ENCODE results near the gene ALS2CL.

The ALS2CL gene

DNA sequence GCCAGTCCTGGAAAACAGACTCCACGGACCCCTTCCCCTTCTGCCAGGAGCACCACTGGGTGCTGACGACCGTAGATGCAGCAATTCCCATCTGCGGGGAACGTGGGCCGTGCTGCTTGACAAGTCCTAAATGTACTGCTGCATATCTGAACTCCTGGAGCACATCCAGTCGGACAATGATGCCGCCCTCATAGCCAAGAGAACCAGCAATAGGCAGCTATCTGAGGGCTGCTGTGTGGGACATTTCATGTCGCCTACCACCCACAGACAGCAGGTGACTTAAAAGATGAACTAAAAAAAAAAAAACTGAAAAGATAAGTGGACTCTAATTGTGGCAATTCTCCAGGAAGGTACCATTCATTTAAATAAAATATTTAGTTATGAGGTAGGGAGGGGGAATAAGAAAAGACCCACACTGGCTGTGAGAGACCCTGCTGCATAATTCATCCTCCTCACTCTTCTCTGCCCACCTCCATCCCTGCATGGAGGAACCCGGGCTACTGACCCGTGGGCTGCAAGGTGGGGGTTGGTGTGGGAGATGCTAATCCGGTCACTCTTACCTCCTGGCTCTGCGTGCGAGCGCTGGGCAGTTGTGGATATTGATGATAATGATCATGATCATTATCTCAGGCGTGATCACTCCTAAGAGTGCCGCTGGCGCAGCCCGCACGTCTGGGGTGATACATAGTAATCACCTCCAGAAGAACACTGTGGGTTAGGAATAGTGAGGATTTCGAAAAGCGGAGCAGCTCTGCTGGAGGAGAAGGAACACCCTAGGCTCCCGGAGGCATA, 28.3 kb downstream of the ALS2CL start:
- DNase-seq (ENCODE audit: low read depth in 2 of 2), result no peak

DNA sequence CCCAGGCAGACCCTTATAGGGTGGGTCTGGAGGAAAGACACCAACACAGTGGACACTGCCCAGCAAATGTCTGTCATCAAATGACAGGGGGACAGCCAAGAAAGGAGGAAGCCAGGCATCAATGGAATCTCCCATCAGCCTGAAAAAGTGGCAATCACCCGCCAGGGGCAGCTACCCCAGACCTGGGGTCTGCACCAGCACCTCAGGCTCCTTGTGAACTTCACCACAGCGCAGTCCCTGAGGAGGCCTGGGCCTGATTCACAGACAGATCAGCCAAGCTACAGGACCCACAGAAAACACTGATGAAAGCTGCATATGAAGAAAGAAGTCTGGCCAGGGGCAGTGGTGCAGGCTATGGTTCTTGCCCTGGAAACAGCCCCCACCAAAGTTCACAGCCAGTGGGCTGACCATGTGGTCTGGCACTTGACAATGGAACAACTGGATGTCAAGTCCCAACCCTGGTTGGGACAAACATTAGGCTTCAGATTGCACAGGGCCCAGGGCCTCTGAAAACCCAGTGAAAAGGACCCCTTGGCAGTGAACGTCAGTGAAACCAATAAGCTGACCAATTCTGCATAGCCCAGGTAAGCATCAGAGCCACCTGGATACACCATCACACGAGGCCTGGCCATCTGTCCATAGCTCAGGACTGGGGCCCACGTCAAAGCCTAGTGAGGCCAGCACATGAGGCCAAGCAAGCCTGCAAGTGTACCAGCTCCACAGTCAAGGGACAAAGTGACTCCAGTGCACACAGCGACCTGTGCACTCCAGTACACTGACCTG, 29.1 kb downstream of the ALS2CL start:
- DNase-seq (ENCODE audit: low read depth in 2 of 2), result no peak

DNA sequence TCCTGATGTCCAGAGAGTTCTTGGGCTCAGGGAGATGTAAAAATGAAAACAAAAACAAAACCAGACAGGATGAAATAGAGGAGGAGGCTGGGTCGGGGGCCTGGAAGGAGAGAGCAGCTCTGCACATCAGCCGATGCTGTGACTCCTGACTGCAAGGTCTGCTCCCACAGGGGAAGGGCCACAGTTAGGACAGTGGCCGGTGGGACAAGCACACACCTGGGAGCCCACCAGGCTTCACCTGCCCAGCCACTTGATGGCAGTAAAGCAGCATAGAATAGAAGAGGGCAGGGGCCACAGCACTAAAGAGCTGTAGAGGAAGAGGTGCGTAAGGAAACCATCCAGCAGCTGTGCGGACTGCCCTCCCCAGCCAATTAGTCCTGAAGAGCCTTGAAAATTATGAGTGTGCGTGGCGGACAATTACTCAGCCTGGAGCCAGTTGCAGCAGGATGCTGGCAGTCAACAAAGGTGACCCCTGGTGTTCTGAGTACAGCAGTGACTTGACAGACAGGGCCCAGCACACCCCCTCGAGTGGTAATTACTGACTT, 29.8 kb downstream of the ALS2CL start:
- DNase-seq (ENCODE audit: low read depth in 2 of 2), result no peak

DNA sequence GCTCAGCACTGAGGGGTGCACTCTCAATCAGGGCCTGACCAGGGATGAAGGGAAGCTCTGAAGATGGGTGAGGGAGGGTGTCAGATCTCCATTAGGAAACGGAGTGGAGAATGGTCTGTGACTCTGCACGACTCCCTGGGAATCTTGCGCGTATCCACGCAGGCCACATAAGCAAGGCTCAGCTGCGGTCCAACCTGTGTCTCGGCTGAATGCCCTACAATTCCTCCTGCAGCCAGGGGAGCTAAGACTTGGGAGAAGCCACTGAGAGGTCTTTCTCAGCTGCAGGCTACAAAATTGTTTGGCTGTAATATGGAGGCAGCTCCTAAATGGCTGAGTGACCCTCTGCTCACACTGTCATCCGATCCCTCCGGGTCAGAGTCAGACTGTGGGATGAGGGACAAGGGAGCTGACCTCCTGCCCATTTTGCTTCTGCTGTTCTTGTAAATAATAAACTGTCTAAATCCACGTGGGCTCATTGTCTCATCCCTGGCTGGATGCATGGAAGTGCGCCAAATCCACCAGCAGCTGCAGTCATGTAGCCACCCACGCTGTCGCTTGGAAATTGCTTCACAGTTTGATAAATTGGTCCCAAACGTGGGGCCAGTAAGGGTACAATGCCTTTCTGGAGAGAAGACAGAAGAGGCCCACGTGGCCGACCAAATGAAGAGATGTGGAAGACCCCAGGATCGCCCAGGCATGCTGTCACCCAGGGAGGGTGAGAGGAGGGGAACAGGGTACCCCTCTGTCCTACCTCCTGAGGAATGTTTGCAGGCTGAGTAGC, 30.5 kb downstream of the ALS2CL start:
- no peak for DNase-seq (ENCODE audit: low read depth in 2 of 2)

DNA sequence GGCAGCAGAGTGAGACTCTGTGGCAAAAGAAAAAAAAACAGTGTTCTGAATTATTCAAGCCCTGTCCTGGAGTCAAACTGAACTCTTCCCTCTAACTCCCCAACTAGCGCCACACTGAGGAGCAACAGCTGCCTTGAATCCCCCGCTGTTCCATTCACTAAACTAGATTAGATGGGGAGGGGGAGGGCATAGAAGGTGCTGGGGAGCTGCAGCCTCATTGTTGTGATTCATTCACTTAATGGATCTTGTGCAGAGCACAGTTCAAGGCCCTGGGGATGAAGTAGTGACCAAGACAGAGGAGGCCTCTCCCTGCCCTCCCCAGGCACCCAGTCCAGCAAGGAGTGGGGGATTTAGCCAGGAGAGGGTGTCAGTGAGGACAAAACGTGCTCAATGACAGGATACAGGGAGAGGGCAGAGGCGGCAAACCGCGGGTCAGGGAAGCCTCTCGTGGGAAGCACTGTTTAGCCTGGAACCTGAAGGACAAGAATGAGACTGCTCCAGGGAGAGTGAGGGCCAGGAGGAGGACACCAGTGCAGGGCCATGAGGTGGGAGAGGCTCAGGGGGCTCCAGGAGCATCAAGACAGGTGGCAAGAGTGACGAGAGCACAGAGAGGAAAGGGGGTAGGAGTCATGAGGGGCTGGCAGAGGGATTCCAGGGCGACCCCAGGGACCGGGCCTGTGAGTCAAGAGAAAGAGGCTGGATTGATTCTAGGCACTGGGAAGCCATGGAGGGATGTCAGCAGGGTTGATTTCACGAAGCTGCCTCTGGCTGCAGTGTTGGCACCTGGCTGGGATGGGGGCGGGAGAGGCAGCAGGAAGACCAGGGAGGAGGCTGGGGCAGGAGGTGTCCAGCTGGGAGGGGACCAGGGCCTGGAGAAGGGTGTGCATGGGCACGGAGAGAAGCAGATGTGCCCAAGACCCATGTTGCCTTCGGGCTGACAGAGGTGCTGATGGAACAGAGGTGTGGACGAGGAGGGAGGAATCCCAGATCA, 31.4 kb downstream of the ALS2CL start:
- DNase-seq (ENCODE audit: low read depth in 2 of 2), result no peak

DNA sequence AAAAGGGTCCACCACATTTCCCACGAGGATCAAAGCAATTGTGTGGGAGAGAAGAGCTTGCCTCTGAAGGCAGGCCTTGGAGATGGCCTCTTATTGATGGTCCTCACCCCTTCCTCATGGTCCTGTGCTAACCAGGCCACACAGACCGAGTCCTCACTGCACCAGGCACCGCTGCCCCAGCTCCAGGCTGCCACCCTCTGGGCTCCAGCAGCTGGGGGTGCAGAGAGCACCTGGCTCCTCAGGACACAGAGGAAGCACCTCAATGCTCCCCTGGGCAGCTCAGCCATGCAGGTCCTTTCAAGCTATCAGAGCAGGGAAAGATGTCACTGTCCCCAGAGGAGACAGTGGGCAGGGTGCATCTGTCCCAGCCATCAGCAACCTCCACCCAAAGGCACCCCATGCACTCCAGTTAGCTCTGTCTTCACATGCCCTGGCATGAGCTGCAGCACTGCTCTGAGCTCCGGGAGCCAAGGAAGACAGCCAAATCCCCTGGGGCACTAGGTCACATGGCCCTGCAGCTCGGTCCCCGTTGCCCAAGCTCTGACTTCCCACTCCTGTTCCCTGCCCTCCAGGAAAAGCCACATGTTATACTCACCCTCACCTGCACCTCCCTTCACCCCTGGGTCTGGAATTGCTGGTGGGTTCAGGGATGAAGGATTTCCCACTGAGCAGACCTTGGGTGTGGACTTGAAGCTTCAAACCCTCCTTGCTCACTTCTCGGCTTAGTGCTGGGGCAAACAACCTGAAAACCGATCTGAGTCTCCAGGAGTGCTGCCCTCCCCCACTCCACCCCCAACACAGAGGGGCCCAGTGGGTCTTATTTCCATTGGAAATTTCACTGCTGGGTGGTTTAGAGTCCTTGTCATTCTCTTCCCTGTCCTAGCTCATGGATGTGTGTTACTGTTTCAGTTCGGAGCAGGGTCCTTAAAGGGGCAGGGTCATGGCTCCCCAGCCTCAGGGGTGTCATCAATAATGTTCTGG, 32.6 kb downstream of the ALS2CL start:
- no peak for DNase-seq (ENCODE audit: low read depth in 2 of 2)

DNA sequence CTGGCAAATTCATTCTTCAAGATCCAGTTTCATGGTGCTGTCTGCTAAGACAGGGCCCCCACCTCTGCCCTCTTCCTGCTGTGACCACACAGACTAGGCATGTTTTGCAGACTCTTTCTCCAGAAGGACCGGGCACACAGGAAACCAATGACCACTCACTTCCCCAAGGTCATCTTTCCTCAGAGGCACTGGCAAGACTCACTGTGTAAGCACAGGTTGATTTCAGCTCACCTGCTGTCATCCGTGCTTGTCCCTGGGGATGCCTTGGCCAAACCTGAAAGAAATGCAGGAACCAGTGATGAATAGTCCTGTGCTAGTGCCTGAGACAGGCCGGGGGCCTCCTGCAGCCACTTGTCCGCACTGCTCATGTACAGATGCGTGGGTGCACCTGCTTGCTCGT, 33.5 kb downstream of the ALS2CL start:
- no peak for DNase-seq (ENCODE audit: low read depth in 2 of 2)

DNA sequence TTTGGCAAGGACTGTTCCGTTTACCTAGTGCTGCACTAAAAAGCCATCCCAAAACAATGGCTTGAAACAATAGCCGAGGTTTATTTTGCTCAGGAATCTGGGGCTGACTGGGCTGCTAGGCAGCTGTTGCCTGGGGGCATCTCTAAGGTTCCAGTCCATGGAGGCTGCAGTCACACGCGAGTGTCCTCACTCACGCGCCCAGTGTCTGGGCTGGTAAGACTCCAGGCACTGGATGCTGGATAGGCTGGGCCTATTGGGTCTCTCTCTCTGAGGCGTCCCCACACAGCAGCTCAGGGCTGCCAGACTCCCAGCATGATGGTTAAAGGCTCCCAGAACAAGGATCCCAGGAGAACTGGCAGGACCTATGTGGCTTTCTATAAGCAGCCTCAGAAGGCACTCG, 34.2 kb downstream of the ALS2CL start:
- no peak for DNase-seq (ENCODE audit: low read depth in 2 of 2)

DNA sequence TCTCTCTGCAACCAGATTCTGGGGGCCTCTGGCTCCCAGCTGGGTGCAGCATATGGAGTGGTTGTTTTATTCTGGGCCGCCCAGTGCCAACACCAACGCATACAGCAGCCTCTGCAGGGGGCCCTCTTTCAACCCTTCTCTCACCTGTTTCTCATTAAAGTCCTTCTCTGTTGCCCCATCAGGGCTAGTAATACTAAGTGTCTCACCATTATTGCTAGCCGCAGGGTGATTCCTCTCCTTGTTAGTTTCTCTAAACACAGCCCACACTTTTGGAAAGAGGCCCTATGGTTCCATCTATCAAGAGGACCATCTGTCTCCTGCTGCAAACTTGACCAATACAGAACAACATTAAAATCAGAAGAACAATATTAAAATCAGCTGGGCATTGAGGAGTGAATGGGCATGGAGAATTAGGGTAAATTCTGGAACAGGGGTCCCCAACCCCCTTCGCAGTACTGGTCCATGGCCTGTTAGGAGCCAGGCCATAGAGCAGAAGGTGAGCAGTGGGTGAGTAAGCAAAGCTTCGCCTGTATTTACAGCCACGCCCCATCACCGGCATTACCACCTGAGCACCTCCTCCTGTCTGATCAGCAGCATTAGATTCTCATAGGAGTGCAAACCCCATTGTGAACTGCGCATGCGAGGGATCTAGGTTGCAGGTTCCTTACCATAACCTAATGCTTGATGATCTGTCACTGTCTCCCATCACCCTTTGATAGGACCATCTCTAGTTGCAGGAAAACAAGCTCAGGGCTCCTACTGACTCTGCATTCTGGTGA, 36.5 kb downstream of the ALS2CL start:
- DNase-seq (ENCODE audit: low read depth in 2 of 2), result no peak

DNA sequence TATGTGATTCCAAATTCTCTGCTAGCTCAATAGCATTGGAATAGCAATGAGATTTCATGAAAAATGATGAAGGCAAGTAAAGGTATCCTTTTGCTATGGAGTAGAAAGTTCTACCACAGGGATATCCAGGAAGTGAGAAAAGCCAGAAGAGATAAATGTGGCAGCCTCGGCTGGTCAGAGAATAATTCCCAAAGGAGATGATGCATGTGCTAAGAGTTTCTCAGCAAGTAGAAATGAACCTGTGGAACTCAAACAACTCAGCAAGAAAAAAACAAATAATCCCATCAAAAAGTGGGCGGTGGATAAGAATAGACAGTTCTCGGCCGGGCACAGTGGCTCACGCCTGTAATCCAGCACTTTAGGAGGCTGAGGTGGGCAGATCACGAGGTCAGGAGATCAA, 38.2 kb downstream of the ALS2CL start:
- no peak for DNase-seq (ENCODE audit: low read depth in 2 of 2)

DNA sequence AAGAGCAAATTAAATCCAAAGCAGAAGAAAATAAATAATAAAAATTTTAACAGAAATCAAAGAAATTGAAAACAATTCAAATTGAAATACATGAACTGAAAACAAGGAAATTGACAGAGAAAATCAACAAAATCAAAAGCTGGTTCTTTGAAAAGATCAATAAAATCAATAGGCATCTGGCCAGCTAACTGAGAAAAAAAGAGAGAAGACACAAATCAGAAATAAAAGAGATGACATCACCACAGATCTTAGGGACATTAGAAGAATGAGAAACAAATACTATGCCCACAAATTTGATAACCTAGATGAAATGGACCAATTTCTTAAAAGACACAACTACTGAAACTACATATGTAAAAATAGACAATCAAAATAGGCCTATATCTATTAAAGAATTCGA, 42.4 kb downstream of the ALS2CL start:
- no peak for DNase-seq (ENCODE audit: low read depth in 2 of 2)

DNA sequence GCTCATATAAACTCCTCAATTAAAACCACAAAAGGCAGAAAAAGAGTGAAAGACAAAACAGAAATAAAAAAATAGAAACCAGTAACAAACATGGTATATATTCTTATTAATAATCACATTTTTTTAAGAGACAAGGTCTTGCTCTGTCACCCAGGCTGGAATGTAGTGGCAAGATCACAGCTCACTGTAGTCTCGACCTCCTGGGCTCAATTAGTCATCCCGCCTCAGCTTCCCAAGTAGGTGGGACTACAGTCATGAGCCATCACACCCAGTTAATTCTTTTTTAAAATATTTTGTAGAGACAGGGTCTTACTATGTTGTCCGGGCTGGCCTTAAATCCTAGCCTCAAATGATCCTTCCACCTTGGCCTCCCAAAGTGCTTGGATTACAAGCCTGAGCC, 44.0 kb downstream of the ALS2CL start:
- DNase-seq (ENCODE audit: low read depth in 2 of 2), result no peak

DNA sequence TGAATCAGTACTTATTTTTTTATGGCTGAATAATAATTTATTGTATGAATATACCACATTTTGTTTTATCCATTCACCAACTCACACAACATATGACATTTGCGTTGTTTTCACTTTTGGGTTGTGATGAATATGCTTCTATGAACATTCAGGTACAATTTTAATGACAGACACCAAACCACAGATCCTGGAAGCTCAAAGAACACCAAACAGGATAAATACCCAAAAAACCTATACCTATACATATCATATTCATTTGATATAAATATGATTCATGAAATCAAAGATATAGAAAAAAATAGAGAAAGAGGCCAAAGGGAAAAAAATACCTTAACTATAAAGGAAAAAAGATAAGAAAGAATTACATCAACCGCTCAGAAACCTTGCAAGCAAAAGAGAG, 45.4 kb downstream of the ALS2CL start:
- no peak for DNase-seq (ENCODE audit: low read depth in 2 of 2)

DNA sequence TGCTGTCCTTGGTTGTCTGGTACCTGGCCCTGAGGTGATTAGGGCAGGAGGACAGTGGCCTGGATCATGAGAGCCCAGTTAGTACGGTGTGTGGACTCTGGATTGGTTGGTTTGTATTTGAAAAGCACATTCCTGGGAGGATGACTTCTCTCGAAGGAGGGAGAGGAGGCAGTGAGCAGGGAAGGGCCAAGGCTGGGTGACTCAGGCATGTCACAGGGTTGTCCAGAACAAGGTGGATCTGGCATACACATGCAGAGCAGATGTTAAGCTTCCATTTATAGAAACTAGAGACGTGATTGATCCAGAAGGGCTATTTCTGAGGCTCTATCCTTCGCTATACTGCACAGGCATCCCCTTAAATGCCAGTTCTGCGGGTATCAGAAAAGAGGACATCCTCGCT, 46.8 kb downstream of the ALS2CL start:
- DNase-seq (ENCODE audit: low read depth in 2 of 2), result no peak

DNA sequence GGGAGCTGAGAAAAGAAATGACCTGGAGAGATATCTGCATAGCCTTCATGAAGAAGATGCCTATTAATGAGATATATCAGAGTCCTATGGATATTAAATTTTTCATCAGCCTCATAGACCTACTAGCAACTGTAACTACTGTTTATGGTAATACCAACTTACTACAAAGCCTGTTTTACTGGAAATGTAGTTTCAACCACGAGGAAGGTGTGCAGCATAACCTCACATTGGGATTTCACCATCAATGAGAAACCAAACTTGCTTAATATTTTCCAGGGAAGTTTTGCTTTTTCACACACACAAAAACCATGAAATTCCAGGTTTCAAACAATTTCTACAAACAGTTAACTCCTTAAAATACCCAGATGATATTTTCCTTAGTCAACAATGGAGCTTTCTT, 49.8 kb downstream of the ALS2CL start:
- no peak for DNase-seq (ENCODE audit: low read depth in 2 of 2)

DNA sequence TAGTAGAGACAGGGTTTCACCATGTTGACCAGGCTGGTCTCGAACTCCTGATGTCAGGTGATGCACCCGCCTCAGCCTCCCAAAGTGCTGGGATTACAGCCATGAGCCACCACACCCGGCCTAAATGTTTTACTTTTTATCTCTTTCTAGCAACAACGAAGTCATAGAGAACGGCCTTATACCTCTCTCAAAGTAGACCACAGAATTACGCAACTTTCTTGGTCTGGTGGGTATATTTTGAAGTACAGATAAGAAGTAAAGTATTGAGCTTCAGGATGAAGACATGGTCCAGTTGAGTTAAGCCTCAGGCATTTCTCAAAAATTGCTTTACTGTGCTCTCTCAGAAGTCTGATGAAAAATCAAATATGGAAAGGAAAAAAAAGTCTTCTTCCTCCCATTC, 50.5 kb downstream of the ALS2CL start:
- no peak for DNase-seq (ENCODE audit: low read depth in 2 of 2)

DNA sequence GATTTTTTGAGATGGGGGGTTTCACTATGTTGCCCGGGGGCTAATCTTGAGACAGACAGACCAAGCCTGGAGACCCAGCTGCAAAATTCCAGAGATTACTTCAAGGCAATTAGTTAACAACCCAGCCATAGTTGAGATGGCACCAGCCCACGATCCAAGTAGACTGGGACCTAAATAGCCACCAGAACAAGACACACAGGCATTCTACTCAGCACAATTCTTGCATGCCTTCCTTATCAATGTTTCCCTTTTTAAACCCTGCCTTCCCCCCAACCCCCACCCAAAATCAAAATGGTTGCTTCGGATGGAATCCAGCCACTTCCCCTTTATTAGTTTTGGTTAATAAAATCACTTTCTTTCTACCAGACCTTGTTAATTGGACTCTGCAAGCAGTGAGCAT, 52.6 kb downstream of the ALS2CL start:
- no peak for DNase-seq (ENCODE audit: low read depth in 2 of 2)

DNA sequence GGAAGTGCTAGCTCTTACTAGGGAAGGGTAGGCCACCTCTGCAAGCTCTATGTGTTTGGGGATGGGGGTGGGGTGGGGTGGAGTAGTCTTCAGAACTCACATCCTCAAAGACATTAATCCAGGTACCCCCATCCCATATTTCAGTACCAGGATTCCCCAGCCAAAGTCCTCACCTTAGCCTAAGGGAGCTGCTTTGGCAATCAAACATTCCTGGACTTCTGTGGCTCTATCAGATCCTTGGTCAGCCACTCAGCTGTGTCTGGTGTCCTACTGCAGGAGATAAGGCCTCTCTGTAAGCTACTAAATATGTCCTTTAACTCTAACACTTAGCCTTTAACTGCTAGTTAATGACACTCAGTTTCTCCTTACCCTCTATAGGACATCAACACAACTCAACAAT, 54.3 kb downstream of the ALS2CL start:
- no peak for DNase-seq (ENCODE audit: low read depth in 2 of 2)

DNA sequence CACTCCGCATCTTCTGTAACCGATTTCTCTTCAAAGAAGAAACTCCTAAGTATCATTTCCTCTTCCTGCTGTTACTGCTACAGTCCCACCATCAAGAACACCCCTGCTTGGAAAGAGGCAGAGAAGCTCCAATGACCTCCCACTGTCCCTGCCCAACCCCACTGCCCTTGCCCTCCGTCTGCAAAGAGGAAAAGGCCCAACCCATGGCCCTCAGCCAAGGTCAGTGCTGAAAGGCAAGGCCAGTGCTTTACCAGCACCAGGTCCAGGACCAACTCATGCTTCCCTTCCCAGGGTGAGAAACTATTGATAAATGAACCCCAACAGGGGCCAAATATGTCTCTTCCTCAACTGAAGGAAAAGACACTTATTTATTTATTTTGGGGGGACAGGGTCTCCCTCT, 58.6 kb downstream of the ALS2CL start:
- no peak for DNase-seq (ENCODE audit: low read depth in 2 of 2)

All from fibroblast of skin of left biceps (primary cell).